Measurements from ENCODE around the gene AOC3.
"Not testable (repeated sequence)": the region's sequence is repeated elsewhere in the genome, so short reads cannot be mapped to it uniquely, and the experiment has no call there.

AOC3 gene

GRCh38 chr17:42883802-42884558 lies 33.0 kb downstream of the AOC3 start:
- CTCF ChIA-PET, result no interaction called here
- POLR2A ChIA-PET, result no interaction called here
- no peak for DNase-seq (ENCODE audit: extremely low spot score)

GRCh38 chr17:42885806-42886205 lies 34.8 kb downstream of the AOC3 start:
- CTCF ChIA-PET; DNase-seq (ENCODE audit: extremely low spot score): not testable (repeated sequence)
- POLR2A ChIA-PET, result interaction anchor here (1.5 kb wide), 1 partner anchor 62 kb away, joined by 3 read pairs; the partner anchor contains the start of gene BECN1

More at GRCh38 chr17:42883802-42884558, 33.0 kb downstream of the AOC3 start:
- TF ChIP-seq FOXA1 (IDR thresholded peaks at IDR 0.05), result no peak
- TF ChIP-seq LEF1 (IDR thresholded peaks at IDR 0.05; ENCODE audit: borderline replicate concordance), result no peak
- TF ChIP-seq CTBP1 (IDR thresholded peaks at IDR 0.05; ENCODE audit: borderline replicate concordance), result no peak
- no peak for TF ChIP-seq SP1 (IDR thresholded peaks at IDR 0.05)
- TF ChIP-seq FOXK2 (IDR thresholded peaks at IDR 0.05), result no peak
- TF ChIP-seq NFRKB (IDR thresholded peaks at IDR 0.05), result no peak
- no peak for TF ChIP-seq SUZ12 (IDR thresholded peaks at IDR 0.05)
- TF ChIP-seq BHLHE40 (IDR thresholded peaks at IDR 0.05; ENCODE audit: borderline replicate concordance), result no peak
- TF ChIP-seq TARDBP (IDR thresholded peaks at IDR 0.05), result no peak
- no peak for TF ChIP-seq FOXM1 (IDR thresholded peaks at IDR 0.05; ENCODE audit: borderline replicate concordance)
- no peak for TF ChIP-seq ELF4 (IDR thresholded peaks at IDR 0.05)
- no peak for TF ChIP-seq L3MBTL2 (conservative IDR thresholded peaks at IDR 0.05)
- TF ChIP-seq HDGF (IDR thresholded peaks at IDR 0.05; ENCODE audit: borderline replicate concordance), result no peak
- TF ChIP-seq ZNF384 (IDR thresholded peaks at IDR 0.05), result no peak
- TF ChIP-seq PKNOX1 (IDR thresholded peaks at IDR 0.05), result no peak
- no peak for TF ChIP-seq ARNT (IDR thresholded peaks at IDR 0.05)

GRCh38 chr17:42886283-42887176 lies 35.5 kb downstream of the AOC3 start:
- ChIA-PET CTCF (no interaction called here), POLR2A (interaction anchor here (1.5 kb wide), 1 partner anchor 63 kb away, joined by 3 read pairs; the partner anchor contains the start of gene BECN1)
- DNase-seq (ENCODE audit: extremely low spot score), result no peak
- TF ChIP-seq SUZ12 (IDR thresholded peaks at IDR 0.05), result no peak

- CTCF ChIA-PET, result no interaction called here
- no peak for TF ChIP-seq L3MBTL2 (conservative IDR thresholded peaks at IDR 0.05)
- no peak for TF ChIP-seq ELF4 (IDR thresholded peaks at IDR 0.05)
- TF ChIP-seq ZNF384 (IDR thresholded peaks at IDR 0.05), result no peak
- no peak for TF ChIP-seq PKNOX1 (IDR thresholded peaks at IDR 0.05)
- TF ChIP-seq SP1 (IDR thresholded peaks at IDR 0.05), result no peak
- no peak for TF ChIP-seq HDGF (IDR thresholded peaks at IDR 0.05; ENCODE audit: borderline replicate concordance)
- no peak for TF ChIP-seq ARNT (IDR thresholded peaks at IDR 0.05)
- no peak for DNase-seq (ENCODE audit: extremely low spot score)
- POLR2A ChIA-PET, result no interaction called here
Measured at GRCh38 chr17:42889809-42890208, 38.8 kb downstream of the AOC3 start.

GRCh38 chr17:42891539-42892152 lies 40.6 kb downstream of the AOC3 start:
- POLR2A ChIA-PET, result no interaction called here
- CTCF ChIA-PET, result interaction anchor here (1.0 to 1.2 kb wide), 2 partner anchors 11 to 128 kb away, joined by 3 read pairs; no protein-coding TSS in a partner anchor
- DNase-seq (ENCODE audit: extremely low spot score), result peak; percentile 45
- TF ChIP-seq ZNF384 (IDR thresholded peaks at IDR 0.05) (no peak), BHLHE40 (IDR thresholded peaks at IDR 0.05; ENCODE audit: borderline replicate concordance) (no peak), ELF4 (IDR thresholded peaks at IDR 0.05) (no peak), NFRKB (IDR thresholded peaks at IDR 0.05) (no peak), LEF1 (IDR thresholded peaks at IDR 0.05; ENCODE audit: borderline replicate concordance) (no peak), FOXK2 (IDR thresholded peaks at IDR 0.05) (no peak), SUZ12 (IDR thresholded peaks at IDR 0.05) (no peak), L3MBTL2 (conservative IDR thresholded peaks at IDR 0.05) (no peak; the same call in 1 of the 2 replicates), CTBP1 (IDR thresholded peaks at IDR 0.05; ENCODE audit: borderline replicate concordance) (no peak), PKNOX1 (IDR thresholded peaks at IDR 0.05) (no peak), SP1 (IDR thresholded peaks at IDR 0.05) (no peak)

GRCh38 chr17:42893359-42893758 lies 42.4 kb downstream of the AOC3 start:
- CTCF ChIA-PET, result interaction anchor here (1.3 kb wide), 1 partner anchor 27 kb away, joined by 3 read pairs; no protein-coding TSS in a partner anchor
- DNase-seq (ENCODE audit: extremely low spot score), result no peak
- TF ChIP-seq ZNF384 (IDR thresholded peaks at IDR 0.05), result no peak
- TF ChIP-seq L3MBTL2 (conservative IDR thresholded peaks at IDR 0.05), result no peak
- TF ChIP-seq LEF1 (IDR thresholded peaks at IDR 0.05; ENCODE audit: borderline replicate concordance), result no peak
- TF ChIP-seq HDGF (IDR thresholded peaks at IDR 0.05; ENCODE audit: borderline replicate concordance), result no peak
- POLR2A ChIA-PET, result no interaction called here
